HepG2 (cell line): ENCODE measurements around the gene USP30. TPM values are rescaled to one million over a fixed set of nuclear protein-coding genes. Genes with fewer than 3 reads are reported as not detected.
A peak's percentile ranks its signal among the peaks of the same experiment; 100 is the strongest.

ENCODE experiments used
- ADNP ChIP-seq: sonication (generic); formaldehyde crosslinking; IDR thresholded peaks from 2 replicates; pipeline ENCODE4 v1.4.0; 2020; ENCODE audit warnings: missing genetic modification reagents
- GTF2F1 ChIP-seq: fragments of 150-350 bp; IDR thresholded peaks from 2 replicates; pipeline ENCODE4 v1.6.1; 2014; ENCODE audit warnings: low read length
- HDAC1 ChIP-seq: sonication (generic); formaldehyde crosslinking; IDR thresholded peaks from 2 replicates; pipeline ENCODE4 v1.5.1; 2020; ENCODE audit warnings: mild to moderate bottlenecking, missing genetic modification reagents
- MAFK ChIP-seq, 2 experiments: IDR thresholded peaks in 1 of 2; conservative IDR thresholded peaks in 1 of 2; 2 replicates each; pipeline ENCODE4 v1.6.1; 2011; ENCODE audit warnings: improper control_type of control experiment in 2 of 2, low read length in 2 of 2
- PAF1 ChIP-seq: IDR thresholded peaks from 2 replicates; pipeline ENCODE4 v1.6.1; 2016; ENCODE audit warnings: missing genetic modification reagents, missing compliant biosample characterization
- PHB2 ChIP-seq: fragments of 450-650 bp; IDR thresholded peaks from 2 replicates; pipeline ENCODE4 v1.6.1; 2018; ENCODE audit not compliant: partially characterized antibody
- PHF5A ChIP-seq: IDR thresholded peaks from one replicate; pipeline ENCODE4 v1.6.1; 2018; ENCODE audit warnings: low read depth, missing genetic modification reagents; ENCODE audit not compliant: unreplicated experiment
- SOX5 ChIP-seq: IDR thresholded peaks from 2 replicates; pipeline ENCODE4 v1.6.1; 2016; ENCODE audit warnings: borderline replicate concordance
- THYN1 ChIP-seq: sonication (generic); formaldehyde crosslinking; IDR thresholded peaks from 2 replicates; pipeline ENCODE4 v1.8.1; 2023; ENCODE audit warnings: low read depth, mild to moderate bottlenecking, moderate library complexity, missing genetic modification reagents, borderline replicate concordance
- ZMYM4 ChIP-seq: sonication (generic); formaldehyde crosslinking; IDR thresholded peaks from 2 replicates; pipeline ENCODE4 v1.8.1; 2023; ENCODE audit warnings: mild to moderate bottlenecking, missing genetic modification reagents
- ZNF207 ChIP-seq: fragments of 450-650 bp; IDR thresholded peaks from 2 replicates; pipeline ENCODE4 v1.6.1; 2016; ENCODE audit warnings: antibody characterized with exemption, borderline replicate concordance
- ZNF282 ChIP-seq: fragments of 450-650 bp; IDR thresholded peaks from 2 replicates; pipeline ENCODE4 v1.6.1; 2018; ENCODE audit not compliant: partially characterized antibody
- ZNF484 ChIP-seq: sonication (generic); formaldehyde crosslinking; IDR thresholded peaks from 2 replicates; pipeline ENCODE4 v1.5.1; 2020; ENCODE audit warnings: mild to moderate bottlenecking, low read depth, missing genetic modification reagents, borderline replicate concordance
- ZSCAN30 ChIP-seq: sonication (generic); formaldehyde crosslinking; IDR thresholded peaks from 2 replicates; pipeline ENCODE4 v1.5.0; 2020; ENCODE audit warnings: mild to moderate bottlenecking, missing genetic modification reagents
- polyA plus RNA-seq, 8 experiments: library from polyadenylated mRNA; depleted of rRNA in 3 of 8; stranded (reverse) in 7 of 8; unstranded in 1 of 8; fragments of >200 nt; fragmentation: Illumina TruSeq in 4 of 8; extraction: Trizol in 4 of 8; gene quantifications; 2 replicates each; pipeline versions ENCODE4 v1.2.1 to v1.2.3, GENCODE V29; 2011 to 2016; ENCODE audit warnings: low read depth in 4 of 8, missing spikeins in 1 of 8, mixed read lengths in 1 of 8; ENCODE audit not compliant: insufficient read depth in 1 of 8
- total RNA-seq, 5 experiments: library from RNA; depleted of rRNA; stranded (reverse); fragments of >200 nt; fragmentation: Illumina TruSeq; extraction: Trizol; gene quantifications; 2 replicates each; pipeline ENCODE4 v1.2.3, GENCODE V29; 2016; ENCODE audit warnings: low read depth in 1 of 5
- TF ChIP-seq, protein P1 (sequence below): sonication (generic); formaldehyde crosslinking; conservative IDR thresholded peaks from 2 replicates; pipeline ENCODE4 v1.4.0; 2020; ENCODE audit warnings: mild to moderate bottlenecking, missing genetic modification reagents, moderate library complexity
- TF ChIP-seq, protein P2 (sequence below): sonication (generic); formaldehyde crosslinking; IDR thresholded peaks from 2 replicates; pipeline ENCODE4 v1.8.0; 2022; ENCODE audit warnings: missing genetic modification reagents, mild to moderate bottlenecking, inconsistent platforms, borderline replicate concordance
- TF ChIP-seq, protein P3 (sequence below): fragments of 450-650 bp; IDR thresholded peaks from 2 replicates; pipeline ENCODE4 v1.6.1; 2016
- TF ChIP-seq, protein P4 (sequence below): sonication (generic); formaldehyde crosslinking; IDR thresholded peaks from 2 replicates; pipeline ENCODE4 v1.8.0; 2023; ENCODE audit warnings: mild to moderate bottlenecking, missing genetic modification reagents
- TF ChIP-seq, protein P5 (sequence below): sonication (generic); formaldehyde crosslinking; IDR thresholded peaks from 2 replicates; pipeline ENCODE4 v1.5.0; 2020; ENCODE audit warnings: mild to moderate bottlenecking, missing genetic modification reagents

Gene USP30
- total and polyA plus RNA-seq, 2 of the 13 experiments (the other 11 are each of a cell fraction or from before 2014, with no cell fraction given): 11.2 to 20.8 TPM

DNA sequence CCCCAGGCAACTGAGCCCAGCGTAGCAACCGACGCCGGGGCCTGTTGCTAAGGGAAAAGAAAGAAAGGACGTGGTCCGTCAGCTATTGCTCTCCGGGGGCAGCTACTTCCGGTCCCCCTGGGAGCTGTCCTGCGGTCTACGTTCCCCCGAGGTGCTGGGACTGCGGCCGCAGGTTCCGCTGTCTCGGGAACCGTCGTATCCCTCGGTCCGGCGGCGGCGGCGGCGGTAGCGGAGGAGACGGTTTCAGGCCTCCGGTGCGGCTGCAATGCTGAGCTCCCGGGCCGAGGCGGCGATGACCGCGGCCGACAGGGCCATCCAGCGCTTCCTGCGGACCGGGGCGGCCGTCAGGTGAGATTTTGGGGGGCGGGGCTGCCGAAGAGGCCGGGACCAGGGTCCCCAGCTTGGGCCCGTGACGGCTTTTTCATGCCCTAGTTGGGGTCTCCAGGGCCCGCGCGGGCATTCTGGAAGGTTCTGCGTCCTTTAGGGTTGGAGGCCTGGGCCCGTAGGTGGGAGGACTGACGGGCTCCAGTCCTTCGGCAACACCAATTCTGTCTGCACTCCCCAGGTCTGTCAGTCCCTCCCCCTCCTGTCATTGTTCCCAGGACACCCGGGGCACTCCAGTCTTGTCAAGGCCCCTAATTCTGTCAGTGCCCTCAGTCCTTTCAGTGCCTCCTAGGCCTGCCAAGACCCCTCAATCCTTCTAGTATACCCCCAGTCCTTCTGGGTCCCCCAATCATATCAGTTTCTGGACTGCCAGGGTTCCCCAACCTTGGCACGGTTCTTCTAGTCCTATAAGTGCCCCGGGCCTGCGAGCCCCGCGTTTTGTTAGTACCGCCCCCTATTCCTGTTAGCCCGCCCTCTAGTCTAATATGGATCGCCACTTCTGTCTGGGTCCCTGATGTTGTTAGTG is at the start of gene USP30 (continued):
- TF ChIP-seq MAFK (conservative IDR thresholded peaks at IDR 0.05 in 1 of 2, IDR thresholded peaks at IDR 0.05 in 1 of 2; ENCODE audit: low read length in 2 of 2): no peak
- TF ChIP-seq HDAC1 (CRISPR knock-in tag): peak; percentile 98
- no peak for TF ChIP-seq PAF1 (CRISPR knock-in tag)
- 0 out of 2 replicates have a peak, but pooled peaks have one; percentile 60 for TF ChIP-seq GTF2F1
- peak; percentile 92 for TF ChIP-seq PHF5A (CRISPR knock-in tag)
- TF ChIP-seq ZMYM4 (CRISPR knock-in tag): peak; percentile 94
- no peak for TF ChIP-seq PHB2
- TF ChIP-seq, protein P1, sequence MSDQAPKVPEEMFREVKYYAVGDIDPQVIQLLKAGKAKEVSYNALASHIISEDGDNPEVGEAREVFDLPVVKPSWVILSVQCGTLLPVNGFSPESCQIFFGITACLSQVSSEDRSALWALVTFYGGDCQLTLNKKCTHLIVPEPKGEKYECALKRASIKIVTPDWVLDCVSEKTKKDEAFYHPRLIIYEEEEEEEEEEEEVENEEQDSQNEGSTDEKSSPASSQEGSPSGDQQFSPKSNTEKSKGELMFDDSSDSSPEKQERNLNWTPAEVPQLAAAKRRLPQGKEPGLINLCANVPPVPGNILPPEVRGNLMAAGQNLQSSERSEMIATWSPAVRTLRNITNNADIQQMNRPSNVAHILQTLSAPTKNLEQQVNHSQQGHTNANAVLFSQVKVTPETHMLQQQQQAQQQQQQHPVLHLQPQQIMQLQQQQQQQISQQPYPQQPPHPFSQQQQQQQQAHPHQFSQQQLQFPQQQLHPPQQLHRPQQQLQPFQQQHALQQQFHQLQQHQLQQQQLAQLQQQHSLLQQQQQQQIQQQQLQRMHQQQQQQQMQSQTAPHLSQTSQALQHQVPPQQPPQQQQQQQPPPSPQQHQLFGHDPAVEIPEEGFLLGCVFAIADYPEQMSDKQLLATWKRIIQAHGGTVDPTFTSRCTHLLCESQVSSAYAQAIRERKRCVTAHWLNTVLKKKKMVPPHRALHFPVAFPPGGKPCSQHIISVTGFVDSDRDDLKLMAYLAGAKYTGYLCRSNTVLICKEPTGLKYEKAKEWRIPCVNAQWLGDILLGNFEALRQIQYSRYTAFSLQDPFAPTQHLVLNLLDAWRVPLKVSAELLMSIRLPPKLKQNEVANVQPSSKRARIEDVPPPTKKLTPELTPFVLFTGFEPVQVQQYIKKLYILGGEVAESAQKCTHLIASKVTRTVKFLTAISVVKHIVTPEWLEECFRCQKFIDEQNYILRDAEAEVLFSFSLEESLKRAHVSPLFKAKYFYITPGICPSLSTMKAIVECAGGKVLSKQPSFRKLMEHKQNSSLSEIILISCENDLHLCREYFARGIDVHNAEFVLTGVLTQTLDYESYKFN (CRISPR knock-in tag): peak; percentile 52; the same call in 1 of the 2 replicates
- TF ChIP-seq, protein P2, sequence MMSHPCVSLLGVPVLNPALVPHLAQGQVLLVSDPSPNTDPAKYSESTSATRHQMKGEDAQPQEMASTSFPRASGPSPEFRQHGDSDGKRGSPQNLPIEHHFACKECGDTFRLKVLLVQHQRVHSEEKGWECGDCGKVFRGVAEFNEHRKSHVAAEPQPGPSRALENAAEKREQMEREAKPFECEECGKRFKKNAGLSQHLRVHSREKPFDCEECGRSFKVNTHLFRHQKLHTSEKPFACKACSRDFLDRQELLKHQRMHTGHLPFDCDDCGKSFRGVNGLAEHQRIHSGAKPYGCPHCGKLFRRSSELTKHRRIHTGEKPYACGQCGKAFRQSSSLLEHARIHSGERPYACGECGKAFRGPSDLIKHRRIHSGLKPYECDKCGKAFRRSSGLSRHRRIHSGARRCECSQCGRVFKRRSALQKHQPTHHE (CRISPR knock-in tag): no peak
- peak; percentile 44; the same call in 1 of the 2 replicates for TF ChIP-seq SOX5 (CRISPR knock-in tag)
- TF ChIP-seq, protein P3, sequence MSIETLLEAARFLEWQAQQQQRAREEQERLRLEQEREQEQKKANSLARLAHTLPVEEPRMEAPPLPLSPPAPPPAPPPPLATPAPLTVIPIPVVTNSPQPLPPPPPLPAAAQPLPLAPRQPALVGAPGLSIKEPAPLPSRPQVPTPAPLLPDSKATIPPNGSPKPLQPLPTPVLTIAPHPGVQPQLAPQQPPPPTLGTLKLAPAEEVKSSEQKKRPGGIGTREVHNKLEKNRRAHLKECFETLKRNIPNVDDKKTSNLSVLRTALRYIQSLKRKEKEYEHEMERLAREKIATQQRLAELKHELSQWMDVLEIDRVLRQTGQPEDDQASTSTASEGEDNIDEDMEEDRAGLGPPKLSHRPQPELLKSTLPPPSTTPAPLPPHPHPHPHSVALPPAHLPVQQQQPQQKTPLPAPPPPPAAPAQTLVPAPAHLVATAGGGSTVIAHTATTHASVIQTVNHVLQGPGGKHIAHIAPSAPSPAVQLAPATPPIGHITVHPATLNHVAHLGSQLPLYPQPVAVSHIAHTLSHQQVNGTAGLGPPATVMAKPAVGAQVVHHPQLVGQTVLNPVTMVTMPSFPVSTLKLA: 0 out of 2 replicates have a peak, but pooled peaks have one; percentile 9
- TF ChIP-seq ZNF207: no peak
- TF ChIP-seq, protein P4, sequence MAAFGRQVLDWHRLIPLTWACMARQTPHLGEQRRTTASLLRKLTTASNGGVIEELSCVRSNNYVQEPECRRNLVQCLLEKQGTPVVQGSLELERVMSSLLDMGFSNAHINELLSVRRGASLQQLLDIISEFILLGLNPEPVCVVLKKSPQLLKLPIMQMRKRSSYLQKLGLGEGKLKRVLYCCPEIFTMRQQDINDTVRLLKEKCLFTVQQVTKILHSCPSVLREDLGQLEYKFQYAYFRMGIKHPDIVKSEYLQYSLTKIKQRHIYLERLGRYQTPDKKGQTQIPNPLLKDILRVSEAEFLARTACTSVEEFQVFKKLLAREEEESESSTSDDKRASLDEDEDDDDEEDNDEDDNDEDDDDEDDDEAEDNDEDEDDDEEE (CRISPR knock-in tag): no peak
- no peak for TF ChIP-seq ZSCAN30 (CRISPR knock-in tag)
- TF ChIP-seq, protein P5, sequence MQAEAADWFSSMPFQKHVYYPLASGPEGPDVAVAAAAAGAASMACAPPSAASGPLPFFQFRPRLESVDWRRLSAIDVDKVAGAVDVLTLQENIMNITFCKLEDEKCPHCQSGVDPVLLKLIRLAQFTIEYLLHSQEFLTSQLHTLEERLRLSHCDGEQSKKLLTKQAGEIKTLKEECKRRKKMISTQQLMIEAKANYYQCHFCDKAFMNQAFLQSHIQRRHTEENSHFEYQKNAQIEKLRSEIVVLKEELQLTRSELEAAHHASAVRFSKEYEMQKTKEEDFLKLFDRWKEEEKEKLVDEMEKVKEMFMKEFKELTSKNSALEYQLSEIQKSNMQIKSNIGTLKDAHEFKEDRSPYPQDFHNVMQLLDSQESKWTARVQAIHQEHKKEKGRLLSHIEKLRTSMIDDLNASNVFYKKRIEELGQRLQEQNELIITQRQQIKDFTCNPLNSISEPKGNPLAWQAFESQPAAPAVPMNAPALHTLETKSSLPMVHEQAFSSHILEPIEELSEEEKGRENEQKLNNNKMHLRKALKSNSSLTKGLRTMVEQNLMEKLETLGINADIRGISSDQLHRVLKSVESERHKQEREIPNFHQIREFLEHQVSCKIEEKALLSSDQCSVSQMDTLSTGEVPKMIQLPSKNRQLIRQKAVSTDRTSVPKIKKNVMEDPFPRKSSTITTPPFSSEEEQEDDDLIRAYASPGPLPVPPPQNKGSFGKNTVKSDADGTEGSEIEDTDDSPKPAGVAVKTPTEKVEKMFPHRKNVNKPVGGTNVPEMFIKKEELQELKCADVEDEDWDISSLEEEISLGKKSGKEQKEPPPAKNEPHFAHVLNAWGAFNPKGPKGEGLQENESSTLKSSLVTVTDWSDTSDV (CRISPR knock-in tag): no peak
- no peak for TF ChIP-seq ZNF484
- TF ChIP-seq ZNF282: no peak
- no peak for TF ChIP-seq THYN1
- no peak for TF ChIP-seq ADNP
